H9 (cell line): ENCODE data around the gene INPP5F. TPM values are rescaled to one million over a fixed set of nuclear protein-coding genes. Genes with fewer than 3 reads are reported as not detected.

Experiments
- DNase-seq: peaks from one replicate; pipeline ENCODE4 v3.0.0-alpha.2; 2017
- H2AFZ ChIP-seq: one replicate; pipeline ENCODE4 v1.6.1; 2013; ENCODE audit warnings: mild to moderate bottlenecking, low read length, control low read depth, moderate library complexity
- H2AK5ac ChIP-seq: 2 replicates; pipeline ENCODE4 v1.6.1; 2013; ENCODE audit warnings: low read length, control low read depth, mixed read lengths; ENCODE audit not compliant: insufficient read length
- H2BK120ac ChIP-seq: one replicate; pipeline ENCODE4 v1.6.1; 2013; ENCODE audit warnings: low read depth, mild to moderate bottlenecking, low read length, control low read depth, inconsistent platforms; ENCODE audit not compliant: poor library complexity, severe bottlenecking
- H2BK12ac ChIP-seq: 2 replicates; pipeline ENCODE4 v1.6.1; 2013; ENCODE audit warnings: low read length, control low read depth, mixed read lengths, low read depth; ENCODE audit not compliant: insufficient read length
- H2BK15ac ChIP-seq: 2 replicates; pipeline ENCODE4 v1.6.1; 2013; ENCODE audit warnings: low read depth, low read length, control low read depth
- H2BK20ac ChIP-seq: one replicate; pipeline ENCODE4 v1.6.1; 2013; ENCODE audit warnings: low read depth, mild to moderate bottlenecking, low read length, control low read depth, inconsistent platforms; ENCODE audit not compliant: poor library complexity, severe bottlenecking
- H2BK5ac ChIP-seq: 2 replicates; pipeline ENCODE4 v1.6.1; 2013; ENCODE audit warnings: low read length, control low read depth, mixed read lengths; ENCODE audit not compliant: insufficient read length
- H3K14ac ChIP-seq: 2 replicates; pipeline ENCODE4 v1.6.1; 2013; ENCODE audit warnings: low read length, control low read depth; ENCODE audit not compliant: insufficient read depth
- H3K18ac ChIP-seq: 2 replicates; pipeline ENCODE4 v1.6.1; 2013; ENCODE audit warnings: low read depth, mild to moderate bottlenecking, mixed read lengths, low read length, control low read depth; ENCODE audit not compliant: insufficient read length
- H3K23ac ChIP-seq: 2 replicates; pipeline ENCODE4 v1.6.1; 2013; ENCODE audit warnings: low read length, control low read depth, mixed read lengths, low read depth; ENCODE audit not compliant: insufficient read length
- H3K23me2 ChIP-seq: 2 replicates; pipeline ENCODE4 v1.6.1; 2013; ENCODE audit warnings: low read depth, mild to moderate bottlenecking, mixed read lengths, low read length, control low read depth; ENCODE audit not compliant: insufficient read length, poor library complexity, severe bottlenecking
- H3K27ac ChIP-seq: 2 replicates; pipeline ENCODE4 v1.5.1; 2013; ENCODE audit warnings: low read length, control low read depth, mixed read lengths, low read depth; ENCODE audit not compliant: insufficient read length
- H3K27me3 ChIP-seq: 2 replicates; pipeline ENCODE4 v1.6.1; 2013; ENCODE audit warnings: low read length, control low read depth, inconsistent platforms; ENCODE audit not compliant: insufficient read depth
- H3K4ac ChIP-seq: 2 replicates; pipeline ENCODE4 v1.6.1; 2013; ENCODE audit warnings: low read depth, mild to moderate bottlenecking, control low read depth, inconsistent platforms, low read length, moderate library complexity
- H3K4me1 ChIP-seq: 2 replicates; pipeline ENCODE4 v1.6.1; 2013; ENCODE audit warnings: low read length, control low read depth, inconsistent platforms; ENCODE audit not compliant: insufficient read depth
- H3K4me2 ChIP-seq: 2 replicates; pipeline ENCODE4 v1.6.1; 2013; ENCODE audit warnings: low read length, control low read depth, mixed read lengths; ENCODE audit not compliant: insufficient read length, insufficient read depth
- H3K56ac ChIP-seq: 2 replicates; pipeline ENCODE4 v1.6.1; 2013; ENCODE audit warnings: low read depth, mild to moderate bottlenecking, mixed read lengths, low read length, control low read depth; ENCODE audit not compliant: insufficient read length
- H3K79me1 ChIP-seq: 2 replicates; pipeline ENCODE4 v1.6.1; 2013; ENCODE audit warnings: low read depth, mild to moderate bottlenecking, moderate library complexity, low read length, control low read depth, inconsistent platforms; ENCODE audit not compliant: insufficient read depth, poor library complexity, severe bottlenecking
- H3K79me2 ChIP-seq: 2 replicates; pipeline ENCODE4 v1.6.1; 2013; ENCODE audit warnings: low read length, control low read depth, inconsistent platforms; ENCODE audit not compliant: insufficient read depth
- H3K9ac ChIP-seq: 2 replicates; pipeline ENCODE4 v1.6.1; 2013; ENCODE audit warnings: low read length, control low read depth, mixed read lengths; ENCODE audit not compliant: insufficient read length; ENCODE audit errors: extremely low read depth
- H3K9me3 ChIP-seq: one replicate; pipeline ENCODE4 v1.6.1; 2013; ENCODE audit warnings: low read depth, low read length, inconsistent platforms; ENCODE audit not compliant: control insufficient read depth
- H3T11ph ChIP-seq: one replicate; pipeline ENCODE4 v1.6.1; 2013; ENCODE audit warnings: mild to moderate bottlenecking, low read length, control low read depth, inconsistent platforms
- H4K20me1 ChIP-seq: one replicate; pipeline ENCODE4 v1.6.1; 2013; ENCODE audit not compliant: control insufficient read depth, insufficient read length, insufficient read depth
- H4K5ac ChIP-seq: 2 replicates; pipeline ENCODE4 v1.6.1; 2013; ENCODE audit warnings: low read depth, mild to moderate bottlenecking, mixed read lengths, low read length, control low read depth; ENCODE audit not compliant: insufficient read length
- H4K8ac ChIP-seq: replicated peaks from 2 replicates; pipeline ENCODE4 v1.6.1; 2013; ENCODE audit warnings: low read length, control low read depth, mixed read lengths, low read depth; ENCODE audit not compliant: insufficient read length
- H4K91ac ChIP-seq: 2 replicates; pipeline ENCODE4 v1.6.1; 2013; ENCODE audit warnings: low read depth, mild to moderate bottlenecking, moderate library complexity, mixed read lengths, low read length, control low read depth; ENCODE audit not compliant: insufficient read length
- H3K27ac Mint-ChIP-seq, 3 experiments: 2 replicates in 2 of 3; 3 replicates in 1 of 3; pipeline ENCODE4 v1.8.0; 2020 to 2021; ENCODE audit warnings: mixed read lengths in 3 of 3, mild to moderate bottlenecking in 1 of 3, moderate library complexity in 1 of 3
- H3K27me3 Mint-ChIP-seq: 2 replicates; pipeline ENCODE4 v1.8.0; 2021; ENCODE audit warnings: low read depth, mild to moderate bottlenecking, moderate library complexity, mixed read lengths
- H3K36me3 Mint-ChIP-seq, 3 experiments: 2 replicates in 2 of 3; 3 replicates in 1 of 3; pipeline ENCODE4 v1.8.0; 2020 to 2021; ENCODE audit warnings: low read depth in 3 of 3, mixed read lengths in 3 of 3; ENCODE audit not compliant: insufficient read depth in 1 of 3
- H3K4me1 Mint-ChIP-seq, 2 experiments: 2 replicates each; pipeline ENCODE4 v1.8.0; 2020; ENCODE audit warnings: mixed read lengths in 2 of 2
- H3K4me3 Mint-ChIP-seq, 2 experiments: 2 replicates in 1 of 2; 3 replicates in 1 of 2; pipeline ENCODE4 v1.8.0; 2020 to 2021; ENCODE audit warnings: mild to moderate bottlenecking in 2 of 2, mixed read lengths in 2 of 2, moderate library complexity in 1 of 2
- H3K9me3 Mint-ChIP-seq, 2 experiments: 2 replicates in 1 of 2; 3 replicates in 1 of 2; pipeline ENCODE4 v1.8.0; 2020; ENCODE audit warnings: mild to moderate bottlenecking in 2 of 2, mixed read lengths in 2 of 2, moderate library complexity in 1 of 2
- WGBS: extraction: QIAGEN DNeasy Blood & Tissue Kit; methylation state at CpG from one replicate; pipeline ENCODE4 v1.1.7; 2013; ENCODE audit warnings: missing lambda C conversion rate, low lambda C conversion rate, mixed read lengths; ENCODE audit not compliant: insufficient read length; ENCODE audit errors: extremely low coverage; 5-methylcytosine and 5-hydroxymethylcytosine counted together
- total RNA-seq: library from RNA; stranded (reverse); gene quantifications from 2 replicates; pipeline ENCODE4 v1.2.1, GENCODE V29; 2021
- TF ChIP-seq, protein P1 (sequence below): fragments of 200-600 bp; sonication (generic); conservative IDR thresholded peaks from 3 replicates; pipeline ENCODE4 v1.8.0; 2021; ENCODE audit warnings: antibody characterized with exemption, mild to moderate bottlenecking

INPP5F gene
- total RNA-seq, 1 experiment from 2014 or later, result 108 TPM

DNA sequence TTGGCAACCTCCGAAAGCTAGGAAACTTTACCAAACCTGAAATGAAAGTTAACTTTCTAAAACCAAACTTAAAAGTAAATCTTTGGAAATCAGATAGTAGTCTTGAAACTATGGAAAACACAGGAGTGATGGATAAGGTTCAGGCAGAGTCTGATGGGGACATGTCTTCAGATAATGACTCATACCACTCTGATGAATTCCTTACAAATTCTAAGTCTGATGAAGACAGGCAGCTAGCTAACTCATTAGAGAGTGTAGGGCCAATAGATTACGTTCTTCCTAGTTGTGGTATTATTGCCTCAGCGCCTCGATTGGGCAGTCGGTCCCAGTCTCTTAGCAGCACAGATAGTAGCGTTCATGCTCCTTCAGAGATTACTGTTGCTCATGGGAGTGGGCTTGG is 100.9 kb downstream of the INPP5F start:
- Histone ChIP-seq H3K9ac (no peak overlapping the region), H3K9me3 (no peaks in the 10 kb centered on the region), H3K14ac (no peak overlapping the region), H3K79me2 (no peaks in the 10 kb centered on the region), H3K56ac (no peak overlapping the region), H3T11ph (no peak overlapping the region), H3K18ac (no peak overlapping the region), H3K23ac (no peak overlapping the region), H2BK5ac (no peak overlapping the region), H2BK12ac (no peak overlapping the region), H4K20me1 (no peaks in the 10 kb centered on the region), H3K4ac (no peak overlapping the region), H4K5ac (no peak overlapping the region), H2BK20ac (no peak overlapping the region), H3K23me2 (no peaks in the 10 kb centered on the region), H2BK120ac (no peak overlapping the region), H2BK15ac (no peak overlapping the region), H3K4me2 (no peak overlapping the region), H3K27me3 (no peaks in the 10 kb centered on the region), H4K91ac (no peak overlapping the region), H2AFZ (no peak overlapping the region), H3K79me1 (no peaks in the 10 kb centered on the region), H3K27ac (no peak overlapping the region), H4K8ac (no peak overlapping the region), H2AK5ac (no peak overlapping the region), H3K4me1 (no peaks in the 10 kb centered on the region)
- H3K9me3 Mint-ChIP-seq, result no peaks in the 10 kb centered on the region
- no peaks in the 10 kb centered on the region for H3K27me3 Mint-ChIP-seq
- peak overlapping the region in 2 of 3 experiments; percentile 12 to 48; a peak in 3 of 7 replicates for H3K27ac Mint-ChIP-seq
- no peak for DNase-seq
- TF ChIP-seq, protein P1, sequence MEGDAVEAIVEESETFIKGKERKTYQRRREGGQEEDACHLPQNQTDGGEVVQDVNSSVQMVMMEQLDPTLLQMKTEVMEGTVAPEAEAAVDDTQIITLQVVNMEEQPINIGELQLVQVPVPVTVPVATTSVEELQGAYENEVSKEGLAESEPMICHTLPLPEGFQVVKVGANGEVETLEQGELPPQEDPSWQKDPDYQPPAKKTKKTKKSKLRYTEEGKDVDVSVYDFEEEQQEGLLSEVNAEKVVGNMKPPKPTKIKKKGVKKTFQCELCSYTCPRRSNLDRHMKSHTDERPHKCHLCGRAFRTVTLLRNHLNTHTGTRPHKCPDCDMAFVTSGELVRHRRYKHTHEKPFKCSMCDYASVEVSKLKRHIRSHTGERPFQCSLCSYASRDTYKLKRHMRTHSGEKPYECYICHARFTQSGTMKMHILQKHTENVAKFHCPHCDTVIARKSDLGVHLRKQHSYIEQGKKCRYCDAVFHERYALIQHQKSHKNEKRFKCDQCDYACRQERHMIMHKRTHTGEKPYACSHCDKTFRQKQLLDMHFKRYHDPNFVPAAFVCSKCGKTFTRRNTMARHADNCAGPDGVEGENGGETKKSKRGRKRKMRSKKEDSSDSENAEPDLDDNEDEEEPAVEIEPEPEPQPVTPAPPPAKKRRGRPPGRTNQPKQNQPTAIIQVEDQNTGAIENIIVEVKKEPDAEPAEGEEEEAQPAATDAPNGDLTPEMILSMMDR, result no peak
- no CpG with 5 or more reads among the region's 6 CpGs for WGBS
- H3K4me1 Mint-ChIP-seq, result no peaks in the 10 kb centered on the region
- H3K36me3 Mint-ChIP-seq, result peaks cover 14 to 84% (median 67%) of the 10 kb centered on the region in 3 experiments; a peak in 6 of 7 replicates
- no peak overlapping the region for H3K4me3 Mint-ChIP-seq
